Measurements from ENCODE around the gene ZBTB12. TPM values are rescaled to one million over a fixed set of nuclear protein-coding genes. Genes with fewer than 3 reads are reported as not detected.
A peak's percentile ranks its signal among the peaks of the same experiment; 100 is the strongest.

ZBTB12 gene
- total and polyA plus RNA-seq, 10 of the 15 experiments (the other 5 are each of a cell fraction or from before 2014, with no cell fraction given) = 0.81 to 4.5 (median 1.7) TPM; not detected in 4

GRCh38 chr6:31908791-31909190 lies 6.9 kb upstream of the ZBTB12 start:
- CTCF ChIA-PET = interaction anchor here (0.6 to 1.1 kb wide), 2 partner anchors 15 to 25 kb away, joined by 4 to 8 read pairs; no protein-coding TSS in a partner anchor
- no peak for TF ChIP-seq ZNF622 (IDR thresholded peaks at IDR 0.05)
- no peak for TF ChIP-seq JUND (IDR thresholded peaks at IDR 0.05; ENCODE audit: low read depth, low read length)
- TF ChIP-seq PRDM15 (CRISPR knock-in tag; IDR thresholded peaks at IDR 0.05) = no peak
- no peak for TF ChIP-seq HDAC2 (IDR thresholded peaks at IDR 0.05)
- no peak for TF ChIP-seq IKZF1 (conservative IDR thresholded peaks at IDR 0.05)
- TF ChIP-seq MYB (IDR thresholded peaks at IDR 0.05; ENCODE audit: borderline replicate concordance, low read depth, low read length) = no peak
- TF ChIP-seq CREM (IDR thresholded peaks at IDR 0.05; ENCODE audit: low read depth) = peak; percentile 74
- no peak for TF ChIP-seq FOXK2 (IDR thresholded peaks at IDR 0.05)
- TF ChIP-seq NFYA (IDR thresholded peaks at IDR 0.05; ENCODE audit: borderline replicate concordance, low read depth, low read length) = no peak
- TF ChIP-seq MTA2 (IDR thresholded peaks at IDR 0.05; ENCODE audit: low read depth) = no peak
- TF ChIP-seq KAT2A (conservative IDR thresholded peaks at IDR 0.05; ENCODE audit: control insufficient read depth, low read depth, low read length) = no peak
- no peak for TF ChIP-seq E4F1 (IDR thresholded peaks at IDR 0.05; ENCODE audit: borderline replicate concordance, partially characterized antibody)
- TF ChIP-seq NBN (IDR thresholded peaks at IDR 0.05) = no peak
- no peak for TF ChIP-seq TARDBP (IDR thresholded peaks at IDR 0.05; ENCODE audit: borderline replicate concordance)
- TF ChIP-seq RFX5 (IDR thresholded peaks at IDR 0.05; ENCODE audit: low read depth, low read length) = no peak
- no peak for TF ChIP-seq TAF1 (IDR thresholded peaks at IDR 0.05; ENCODE audit: borderline replicate concordance, low read depth, low read length)
- no peak for TF ChIP-seq EZH2 (IDR thresholded peaks at IDR 0.05; ENCODE audit: borderline replicate concordance, control insufficient read depth, low read depth, low read length)
- no peak for TF ChIP-seq PAX8 (IDR thresholded peaks at IDR 0.05)
- TF ChIP-seq NFYB (IDR thresholded peaks at IDR 0.05; ENCODE audit: insufficient read depth, low read depth, low read length) = no peak
- peak; percentile 54; the same call in 1 of the 2 replicates for TF ChIP-seq PAX5 (IDR thresholded peaks at IDR 0.05; ENCODE audit: borderline replicate concordance, low read depth, low read length)
- peak; percentile 94 for TF ChIP-seq JUNB (IDR thresholded peaks at IDR 0.05)
- TF ChIP-seq ZBED1 (IDR thresholded peaks at IDR 0.05; ENCODE audit: borderline replicate concordance) = peak; percentile 75; the same call in 1 of the 2 replicates

More at GRCh38 chr6:31908791-31909190, 6.9 kb upstream of the ZBTB12 start:
- Histone ChIP-seq H3K4me1 (ENCODE audit: control insufficient read depth, insufficient read depth, low read length) (peaks cover 25% of the 10 kb centered on the region), H3K36me3 (ENCODE audit: control insufficient read depth in 2 of 2, insufficient read depth in 2 of 2, low read length in 1 of 2) (no peaks in the 10 kb centered on the region), H3K27me3 (replicated peaks in 1 of 2; ENCODE audit: control insufficient read depth in 2 of 2, insufficient read depth in 2 of 2, low read length in 1 of 2) (no peaks in the 10 kb centered on the region), H3K27ac (ENCODE audit: control insufficient read depth, insufficient read depth) (no peak overlapping the region), H3K79me2 (ENCODE audit: control insufficient read depth, insufficient read depth, low read length) (no peaks in the 10 kb centered on the region), H3K9ac (ENCODE audit: control insufficient read depth, insufficient read depth, low read length) (no peak overlapping the region), H4K20me1 (ENCODE audit: control insufficient read depth, insufficient read depth) (no peaks in the 10 kb centered on the region), H2AFZ (ENCODE audit: control insufficient read depth, low read depth, low read length) (no peak overlapping the region), H3K4me2 (ENCODE audit: control insufficient read depth, insufficient read depth) (peak overlapping the region; percentile 59; the same call in 1 of the 2 replicates), H3K9me3 (replicated peaks; ENCODE audit: control insufficient read depth, insufficient read depth, low read length) (no peaks in the 10 kb centered on the region), H3K4me3 (no peak overlapping the region)
- DNase-seq (ENCODE audit: low read depth, low spot score) = peak; percentile 68
- FAIRE-seq = peak; percentile 92
- in situ Hi-C loops (cut with MboI) = no loop called here
- peak; percentile 95 for ATAC-seq
- ChIA-PET RAD21 (ENCODE audit: unreplicated experiment) (no interaction called here), SMC1A (ENCODE audit: uncharacterized antibody, unreplicated experiment) (no interaction called here), POLR2A (interaction anchor here (0.6 to 0.8 kb wide), 3 partner anchors 79 to 678 kb away, joined by 3 to 4 read pairs (median 4); no protein-coding TSS in a partner anchor)
- intact Hi-C loops (cut with micrococcal nuclease; ENCODE audit: unreplicated experiment) = loop anchor here (10.0 kb wide), 1 partner anchor 364 kb away; the partner anchor contains the start of genes ATP6V1G2, DDX39B and NFKBIL1
- WGBS (ENCODE audit: insufficient coverage, insufficient replicate concordance, low lambda C conversion rate, missing lambda C conversion rate) = 0% methylated on average over 4 of the region's 4 CpGs
- BruUV-seq (replicated peaks) = no TSS peak

Data from GM12878 (cell line).